NB4 (cell line): ENCODE data around the gene PRDX5.
A peak's percentile ranks its signal among the peaks of the same experiment; 100 is the strongest.

Experiments
- DNase-seq: peaks from one replicate; pipeline ENCODE4 v3.0.0; 2010; ENCODE audit warnings: low read depth
- H3K4me3 ChIP-seq: one replicate; pipeline ENCODE4 v1.5.1; 2011; ENCODE audit warnings: mild to moderate bottlenecking, low read depth, low read length, moderate library complexity
- CTCF ChIP-seq: IDR thresholded peaks from one replicate; pipeline ENCODE4 v1.5.1; 2012; ENCODE audit warnings: low read depth, low read length
- MAX ChIP-seq: IDR thresholded peaks from 2 replicates; pipeline ENCODE4 v1.6.1; 2011; ENCODE audit warnings: low read depth, low read length
- MYC ChIP-seq: IDR thresholded peaks from 2 replicates; pipeline ENCODE4 v1.6.1; 2011; ENCODE audit warnings: low read depth, low read length
- POLR2A ChIP-seq: IDR thresholded peaks from 2 replicates; pipeline ENCODE4 v1.6.1; 2011; ENCODE audit warnings: mild to moderate bottlenecking; ENCODE audit not compliant: insufficient read length; ENCODE audit errors: extremely low read depth

Gene PRDX5

GRCh38 chr11:64342869-64343745 is 25.2 kb downstream of the PRDX5 start:
- no peak for TF ChIP-seq CTCF
- TF ChIP-seq MAX, result no peak
- no peak for TF ChIP-seq POLR2A
- no peak for TF ChIP-seq MYC
- H3K4me3 ChIP-seq, result no peak overlapping the region
- no peak for DNase-seq

DNA sequence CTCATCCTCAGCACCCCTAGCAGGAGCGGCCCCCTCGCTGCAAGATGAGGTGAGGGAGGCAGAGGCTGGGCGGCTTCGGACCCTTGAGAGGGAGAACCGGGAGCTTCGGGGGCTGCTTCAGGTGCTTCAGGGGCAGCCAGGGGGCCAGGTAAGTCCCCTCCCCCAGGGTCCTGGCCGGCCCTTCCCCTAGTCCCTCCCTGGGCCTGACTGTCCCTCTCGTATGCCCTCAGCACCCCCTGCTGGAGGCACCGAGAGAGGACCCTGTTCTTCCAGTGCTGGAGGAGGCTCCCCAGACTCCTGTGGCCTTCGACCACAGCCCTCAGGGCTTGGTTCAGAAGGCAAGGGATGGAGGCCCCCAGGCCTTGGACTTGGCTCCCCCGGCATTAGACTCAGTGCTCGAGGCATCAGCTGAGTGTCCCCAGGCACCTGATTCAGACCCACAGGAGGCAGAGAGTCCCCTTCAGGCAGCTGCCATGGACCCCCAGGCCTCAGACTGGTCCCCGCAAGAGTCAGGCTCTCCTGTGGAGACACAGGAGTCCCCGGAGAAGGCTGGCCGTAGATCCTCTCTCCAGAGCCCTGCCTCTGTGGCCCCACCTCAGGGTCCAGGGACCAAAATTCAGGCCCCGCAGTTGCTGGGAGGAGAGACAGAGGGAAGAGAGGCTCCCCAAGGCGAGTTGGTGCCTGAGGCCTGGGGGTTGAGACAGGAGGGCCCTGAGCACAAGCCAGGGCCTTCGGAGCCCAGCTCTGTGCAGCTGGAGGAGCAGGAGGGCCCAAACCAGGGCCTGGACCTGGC is 26.0 kb downstream of the PRDX5 start:
- no peak for TF ChIP-seq POLR2A
- TF ChIP-seq MAX, result no peak
- TF ChIP-seq MYC, result no peak
- peak; percentile 59 for TF ChIP-seq CTCF
- no peak overlapping the region for H3K4me3 ChIP-seq
- peak; percentile 67 for DNase-seq

GRCh38 chr11:64344787-64345186 is 26.9 kb downstream of the PRDX5 start:
- no peak overlapping the region for H3K4me3 ChIP-seq
- TF ChIP-seq MAX (no peak), CTCF (no peak), MYC (no peak), POLR2A (no peak)
- no peak for DNase-seq

DNA sequence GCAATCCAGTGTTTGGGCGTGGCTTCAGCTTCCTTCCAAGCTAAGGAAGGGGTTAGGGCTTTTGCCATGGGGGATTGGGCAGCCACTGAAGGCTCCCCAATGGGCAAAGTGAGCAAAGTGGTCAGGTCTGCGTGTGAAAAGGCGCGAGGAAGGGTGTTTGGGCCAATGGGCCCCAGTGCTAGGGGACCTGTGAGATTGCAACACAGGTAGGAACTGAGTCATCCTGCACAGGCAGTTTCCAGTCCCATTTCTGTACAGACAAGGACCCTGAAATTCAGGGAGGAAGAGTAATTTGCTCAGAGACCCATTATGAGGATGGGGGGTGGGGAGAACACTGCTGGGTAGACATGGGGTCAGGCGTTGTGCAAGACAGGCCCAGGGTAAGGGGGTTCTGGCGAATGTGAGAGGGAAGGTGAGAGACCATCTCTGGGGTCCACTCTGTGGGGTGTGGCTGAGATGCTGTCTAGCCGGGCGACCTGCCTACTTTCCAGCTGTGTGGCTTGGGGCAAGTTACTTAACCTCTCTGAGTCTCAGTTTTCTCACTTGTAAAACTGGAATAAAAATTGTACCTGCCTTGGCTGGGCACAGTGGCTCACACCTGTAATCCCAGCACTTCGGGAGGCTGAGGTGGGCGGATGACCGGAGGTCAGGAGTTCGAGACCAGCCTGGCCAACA is 29.4 kb downstream of the PRDX5 start:
- no peak overlapping the region for H3K4me3 ChIP-seq
- TF ChIP-seq MAX (no peak), MYC (no peak), CTCF (no peak), POLR2A (no peak)
- peak; percentile 87 for DNase-seq

GRCh38 chr11:64348383-64349024 is 30.6 kb downstream of the PRDX5 start:
- peak; percentile 61 for DNase-seq
- no peak overlapping the region for H3K4me3 ChIP-seq

More at GRCh38 chr11:64348383-64349024, 30.6 kb downstream of the PRDX5 start:
- no peak for TF ChIP-seq MYC
- no peak for TF ChIP-seq CTCF
- TF ChIP-seq POLR2A, result no peak
- TF ChIP-seq MAX, result no peak
